Uterus (tissue), 2 donors: ENCODE results near the gene CMTM6.

ENCODE experiments used
- CTCF ChIP-seq, 4 experiments: fragments of 200-600 bp in 2 of 4; fragments of 450-650 bp in 2 of 4; sonication (generic) in 2 of 4; IDR thresholded peaks; one replicate each; pipeline ENCODE4 v1.5.1; 2016 to 2019; ENCODE audit warnings: antibody characterized with exemption in 4 of 4, mild to moderate bottlenecking in 2 of 4, moderate library complexity in 1 of 4
- POLR2A ChIP-seq, 2 donors: fragments of 450-650 bp; IDR thresholded peaks; one replicate each; pipeline ENCODE4 v1.6.1; 2016; ENCODE audit warnings: antibody characterized with exemption in 2 of 2, mild to moderate bottlenecking in 1 of 2, moderate library complexity in 1 of 2

GRCh38 chr3:32455609-32456428 lies 46.8 kb downstream of the CMTM6 start:
- TF ChIP-seq CTCF (IDR thresholded peaks at IDR 0.05): no peak
- TF ChIP-seq POLR2A (IDR thresholded peaks at IDR 0.05): no peak
